Transverse colon (tissue), 4 donors: ENCODE measurements around the gene MED6.

Experiments
- POLR2AphosphoS5 ChIP-seq, 3 donors: sonication (generic); formaldehyde crosslinking; IDR thresholded peaks; one replicate each; pipeline ENCODE4 v1.6.1; 2016; ENCODE audit warnings: antibody characterized with exemption in 3 of 3
- TF ChIP-seq, protein P1 (sequence below), 5 experiments: fragments of 200-600 bp in 3 of 5; fragments of 450-650 bp in 2 of 5; sonication (generic) in 3 of 5; IDR thresholded peaks; 1 replicate in 2 of 5; 2 replicates in 3 of 5; pipeline ENCODE4 v1.5.1; 2016 to 2017; ENCODE audit warnings: antibody characterized with exemption in 5 of 5, inconsistent platforms in 3 of 5, mild to moderate bottlenecking in 2 of 5, moderate library complexity in 1 of 5

DNA sequence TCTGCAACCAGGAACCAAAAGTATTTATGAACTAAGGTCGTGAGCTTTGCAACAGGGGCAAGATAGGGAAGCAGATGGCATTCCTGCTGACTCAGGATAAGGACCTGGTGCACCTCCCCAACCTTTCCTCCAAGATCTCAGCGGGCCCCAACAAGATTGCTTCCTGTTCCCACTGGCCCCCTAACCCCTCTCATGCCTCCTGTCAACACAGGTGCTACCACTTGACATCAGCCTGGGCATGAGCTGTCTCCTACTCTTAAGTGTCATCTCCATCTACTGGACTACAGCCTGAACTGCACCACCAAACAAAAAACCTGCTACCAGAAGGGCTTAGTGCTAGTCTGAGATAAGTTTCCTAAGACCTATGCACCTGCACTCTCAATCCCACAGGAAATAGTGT, 32.7 kb downstream of the MED6 start:
- TF ChIP-seq, protein P1, sequence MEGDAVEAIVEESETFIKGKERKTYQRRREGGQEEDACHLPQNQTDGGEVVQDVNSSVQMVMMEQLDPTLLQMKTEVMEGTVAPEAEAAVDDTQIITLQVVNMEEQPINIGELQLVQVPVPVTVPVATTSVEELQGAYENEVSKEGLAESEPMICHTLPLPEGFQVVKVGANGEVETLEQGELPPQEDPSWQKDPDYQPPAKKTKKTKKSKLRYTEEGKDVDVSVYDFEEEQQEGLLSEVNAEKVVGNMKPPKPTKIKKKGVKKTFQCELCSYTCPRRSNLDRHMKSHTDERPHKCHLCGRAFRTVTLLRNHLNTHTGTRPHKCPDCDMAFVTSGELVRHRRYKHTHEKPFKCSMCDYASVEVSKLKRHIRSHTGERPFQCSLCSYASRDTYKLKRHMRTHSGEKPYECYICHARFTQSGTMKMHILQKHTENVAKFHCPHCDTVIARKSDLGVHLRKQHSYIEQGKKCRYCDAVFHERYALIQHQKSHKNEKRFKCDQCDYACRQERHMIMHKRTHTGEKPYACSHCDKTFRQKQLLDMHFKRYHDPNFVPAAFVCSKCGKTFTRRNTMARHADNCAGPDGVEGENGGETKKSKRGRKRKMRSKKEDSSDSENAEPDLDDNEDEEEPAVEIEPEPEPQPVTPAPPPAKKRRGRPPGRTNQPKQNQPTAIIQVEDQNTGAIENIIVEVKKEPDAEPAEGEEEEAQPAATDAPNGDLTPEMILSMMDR (IDR thresholded peaks at IDR 0.05), result peak in 4 of 5 experiments; percentile 35 to 52 (median 40)
- TF ChIP-seq POLR2AphosphoS5 (IDR thresholded peaks at IDR 0.05), result no peak
